Measurements from ENCODE around the gene GAB2.
"Not testable (repeated sequence)": the region's sequence is repeated elsewhere in the genome, so short reads cannot be mapped to it uniquely, and the experiment has no call there.

GAB2 gene

GRCh38 chr11:78223320-78223954, 194.2 kb downstream of the GAB2 start:
- DNase-seq = no peak

DNA sequence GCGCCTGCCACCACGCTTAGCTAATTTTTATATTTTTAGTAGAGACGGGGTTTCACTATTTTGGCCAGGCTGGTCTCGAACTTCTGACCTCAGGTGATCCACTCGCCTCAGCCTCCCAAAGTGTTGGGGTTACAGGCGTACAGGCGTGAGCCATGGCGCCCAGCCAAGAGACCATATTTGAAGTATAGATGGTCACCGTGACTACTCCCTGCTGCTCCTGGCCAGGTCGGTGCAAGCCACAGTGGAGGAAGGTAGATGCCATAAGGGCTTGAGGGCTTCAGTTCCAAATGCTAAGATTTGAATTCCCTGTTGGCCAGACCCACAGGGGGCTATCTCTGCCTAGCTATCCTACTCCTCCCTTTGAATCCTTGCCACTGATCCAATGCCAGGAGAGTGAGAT, 194.9 kb downstream of the GAB2 start:
- DNase-seq = not testable (repeated sequence)

GRCh38 chr11:78221396-78222315, 196.0 kb downstream of the GAB2 start:
- DNase-seq = no peak

DNA sequence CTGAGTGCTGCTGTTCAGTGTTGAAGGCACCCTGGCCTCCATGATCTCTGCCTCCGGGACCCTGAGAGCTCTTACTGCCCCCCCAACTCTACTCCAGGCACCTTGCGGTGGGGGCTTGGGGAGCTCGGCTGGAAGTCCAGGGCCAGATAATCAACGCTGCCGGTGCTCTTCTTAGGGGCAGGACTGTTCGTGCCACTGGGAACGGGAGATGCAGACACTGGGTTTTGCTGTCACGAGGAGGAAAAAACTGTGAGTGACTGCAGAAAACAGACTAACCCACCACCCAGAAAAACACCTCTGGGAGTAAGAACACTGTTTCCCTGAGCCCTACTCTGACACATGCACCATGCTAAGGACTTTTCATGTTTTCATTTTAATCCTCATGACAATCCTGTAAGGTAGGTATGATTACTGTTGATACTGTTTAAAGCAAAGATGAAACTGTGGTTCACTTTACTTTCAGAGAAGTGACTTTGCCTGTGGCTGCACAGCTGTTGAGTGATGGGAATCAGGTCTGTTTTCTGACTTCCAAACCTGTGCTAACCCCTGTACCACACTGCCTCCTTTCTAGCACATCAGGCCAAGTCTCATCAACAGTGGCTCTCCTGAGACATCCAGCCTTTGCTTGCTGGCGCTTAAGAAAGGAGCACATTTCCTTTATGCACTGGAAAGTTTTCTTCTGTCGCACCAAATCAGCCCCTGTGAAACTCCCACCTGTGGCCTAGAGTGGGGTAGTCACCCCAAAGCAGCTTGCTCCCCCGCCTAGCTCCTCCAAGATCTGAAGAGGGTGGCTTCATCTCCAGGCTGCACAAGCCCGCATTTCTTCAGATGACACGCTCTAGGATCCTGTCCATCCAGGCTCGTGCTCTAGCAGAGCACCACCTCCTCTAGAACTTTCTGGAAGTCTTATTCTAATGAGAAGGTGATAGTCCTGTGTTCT, 197.1 kb downstream of the GAB2 start:
- no peak for DNase-seq

GRCh38 chr11:78219493-78220217, 198.0 kb downstream of the GAB2 start:
- peak in 7 of 58 donors; percentile 11 to 59 (median 29) for DNase-seq

GRCh38 chr11:78218707-78219492, 198.7 kb downstream of the GAB2 start:
- DNase-seq = no peak

GRCh38 chr11:78217650-78218541, 199.7 kb downstream of the GAB2 start:
- DNase-seq = no peak

GRCh38 chr11:78216571-78217287, 200.9 kb downstream of the GAB2 start:
- no peak for DNase-seq

GRCh38 chr11:78216021-78216420, 201.6 kb downstream of the GAB2 start:
- no peak for DNase-seq

DNA sequence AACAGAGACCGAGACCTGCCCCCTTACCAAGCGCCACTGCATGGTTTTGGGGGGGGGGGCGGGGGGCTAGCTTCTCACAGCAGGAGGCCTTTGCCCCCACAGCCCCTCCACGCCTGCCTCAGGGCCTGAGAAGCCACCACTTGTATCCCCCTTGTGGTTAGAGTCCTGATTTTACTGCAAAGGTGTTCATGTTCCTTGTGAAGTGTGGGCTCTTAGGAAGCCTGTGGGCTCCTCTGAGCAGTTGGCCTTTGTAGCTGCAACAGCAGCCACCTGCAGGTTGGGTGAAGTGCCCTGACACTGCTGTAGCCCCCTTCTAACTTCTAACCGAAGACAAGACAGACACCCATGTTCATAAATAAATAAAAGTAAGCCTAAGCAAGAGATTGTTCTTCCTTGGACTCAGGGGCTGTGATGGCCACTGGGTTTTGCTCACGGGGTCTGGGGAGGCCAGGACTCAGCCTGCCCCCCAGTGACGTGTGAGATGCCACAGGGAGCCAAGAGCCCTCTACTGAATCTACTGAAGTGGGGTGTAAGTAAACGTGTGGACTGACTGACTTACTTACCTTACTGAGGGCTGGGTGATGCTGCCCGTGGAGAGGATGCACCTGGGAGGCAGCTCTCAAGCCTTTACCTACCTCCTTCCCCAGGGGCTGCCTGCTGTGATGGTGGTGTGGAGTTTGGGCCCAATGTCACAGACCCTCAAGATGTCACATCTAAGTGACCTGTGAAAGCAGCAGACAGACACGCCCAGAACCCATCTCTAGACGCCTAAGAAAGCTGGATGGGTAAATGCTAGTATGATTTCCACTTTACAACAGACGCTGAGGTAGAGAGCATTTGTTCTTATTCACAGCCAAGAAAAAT, 203.1 kb downstream of the GAB2 start:
- DNase-seq = no peak

- no peak for DNase-seq
These were observed 203.9 kb downstream of the GAB2 start for GRCh38 chr11:78213526-78214330.

DNA sequence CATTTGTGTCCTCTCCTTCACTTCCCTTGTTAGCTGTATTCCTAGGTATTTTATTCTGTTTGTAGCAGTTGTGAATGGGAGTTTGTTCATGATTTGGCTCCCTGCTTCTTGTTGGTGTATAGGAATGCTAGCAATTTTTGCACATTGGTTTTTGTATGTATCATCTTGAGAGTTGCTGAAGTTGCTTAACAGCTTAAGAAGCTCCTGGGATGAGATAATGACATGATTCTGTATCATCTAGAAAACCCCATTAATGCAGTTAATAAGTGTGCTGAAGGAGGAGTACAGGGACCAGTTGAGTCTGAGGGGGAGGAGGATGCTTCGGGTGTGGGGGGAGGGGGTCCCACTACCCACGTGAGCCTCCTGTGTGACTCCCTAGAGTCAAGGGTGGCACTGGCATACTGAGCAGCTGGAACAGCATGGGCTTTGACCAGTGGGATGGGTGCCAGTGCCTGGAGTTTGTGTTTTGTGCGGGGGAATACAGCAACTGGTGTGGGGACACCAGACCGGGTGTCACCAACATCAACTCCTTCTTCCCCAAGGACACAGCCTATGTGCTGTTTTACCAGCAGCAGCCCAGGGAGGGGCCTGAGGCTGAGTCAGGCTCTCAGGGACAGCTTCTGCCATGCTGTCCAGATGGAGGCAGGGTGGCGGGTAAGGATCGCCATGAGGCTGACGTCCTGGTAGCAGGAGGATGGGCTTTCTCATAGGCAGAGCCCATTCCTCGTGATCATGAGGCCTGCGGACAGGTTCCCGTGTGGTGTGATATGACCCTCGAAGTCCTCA, 204.8 kb downstream of the GAB2 start:
- DNase-seq = peak in 15 of 58 donors; percentile 19 to 62 (median 32)

- DNase-seq = no peak
These were observed 206.1 kb downstream of the GAB2 start for GRCh38 chr11:78211565-78211964.

GRCh38 chr11:78210000-78210608, 207.5 kb downstream of the GAB2 start:
- no peak for DNase-seq

- no peak for DNase-seq
These were observed 208.1 kb downstream of the GAB2 start for GRCh38 chr11:78209478-78209877.
